22Rv1 (cell line): ENCODE measurements around the gene ASTN2.

ENCODE experiments used
- CTCF ChIP-seq: fragments of 450-650 bp; IDR thresholded peaks from 2 replicates; pipeline ENCODE4 v1.5.1; 2017; ENCODE audit warnings: mild to moderate bottlenecking
- ZFX ChIP-seq: fragments of 450-650 bp; IDR thresholded peaks from 2 replicates; pipeline ENCODE4 v1.6.1; 2017; ENCODE audit warnings: antibody characterized with exemption, borderline replicate concordance

- no peak for TF ChIP-seq CTCF
- TF ChIP-seq ZFX: no peak
Measured at GRCh38 chr9:116763770-116764169, 651.1 kb downstream of the ASTN2 start.
